ENCODE data around the gene SP110.
"Not testable (repeated sequence)": the region's sequence is repeated elsewhere in the genome, so short reads cannot be mapped to it uniquely, and the experiment has no call there.

The SP110 gene

GRCh38 chr2:230226051-230226551, 6.3 kb upstream of the SP110 start:
- no peak for TF ChIP-seq CTCF (IDR thresholded peaks at IDR 0.05; ENCODE audit: extremely low read depth, insufficient read depth, missing control alignments)
- peak; percentile 48 for DNase-seq (ENCODE audit: low spot score)
- in situ Hi-C loops (cut with MboI; ENCODE audit: low pct_unique_long_range_greater_than_20kb, low sequenced_read_pairs, unreplicated experiment) = no loop called here

DNA sequence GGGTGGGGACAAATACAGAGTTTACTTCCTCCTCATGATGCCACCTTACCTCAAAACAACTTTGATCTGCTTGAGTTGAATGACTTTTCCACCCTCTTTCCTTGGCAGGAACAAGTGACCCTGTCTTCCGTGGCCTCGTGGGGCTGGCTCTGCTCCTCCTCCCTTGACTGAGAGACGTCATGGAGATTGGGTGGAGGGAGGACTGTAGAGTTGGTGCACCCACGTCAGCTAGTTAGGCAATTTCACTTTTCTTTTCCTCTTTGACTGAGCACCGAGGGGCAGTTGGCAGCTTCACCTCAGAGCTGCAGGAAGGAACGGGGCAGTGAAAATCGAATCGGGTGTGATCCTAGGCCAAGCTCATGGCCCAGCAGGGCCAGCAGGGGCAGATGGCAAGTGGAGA, 5.7 kb upstream of the SP110 start, which contains the start of gene SP140:
SP140 (plus strand) TSS at position 251 of the 400 bp plus-strand sequence; CDS start at position 360, 109 bp downstream.
- in situ Hi-C loops (cut with MboI; ENCODE audit: low pct_unique_long_range_greater_than_20kb, low sequenced_read_pairs, unreplicated experiment) = no loop called here
- TF ChIP-seq CTCF (IDR thresholded peaks at IDR 0.05; ENCODE audit: extremely low read depth, insufficient read depth, missing control alignments) = no peak
- peak; percentile 64 for DNase-seq (ENCODE audit: low spot score)

DNA sequence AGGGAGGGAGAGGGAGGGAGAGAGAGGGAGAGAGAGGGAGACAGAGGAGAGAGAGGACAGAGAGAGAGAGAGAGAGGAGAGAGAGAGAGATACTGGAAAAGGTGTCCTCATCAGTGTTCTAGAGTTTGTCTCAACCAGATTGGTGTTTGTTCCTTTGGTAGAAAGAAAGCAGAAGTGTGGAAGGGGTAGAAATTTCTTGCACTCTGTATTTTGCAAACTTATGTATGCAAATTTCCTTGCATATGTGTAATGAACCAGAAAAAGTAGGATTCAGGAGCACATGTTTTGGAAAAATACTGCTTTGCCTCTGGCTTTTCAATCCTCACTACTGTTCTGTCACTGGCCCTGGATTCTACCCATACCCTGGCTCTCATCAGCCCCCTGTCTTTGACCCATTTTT, 4.7 kb upstream of the SP110 start:
- no peak for DNase-seq (ENCODE audit: low spot score)
- no peak for TF ChIP-seq CTCF (IDR thresholded peaks at IDR 0.05; ENCODE audit: extremely low read depth, insufficient read depth, missing control alignments)
- in situ Hi-C loops (cut with MboI; ENCODE audit: low pct_unique_long_range_greater_than_20kb, low sequenced_read_pairs, unreplicated experiment) = no loop called here

DNA sequence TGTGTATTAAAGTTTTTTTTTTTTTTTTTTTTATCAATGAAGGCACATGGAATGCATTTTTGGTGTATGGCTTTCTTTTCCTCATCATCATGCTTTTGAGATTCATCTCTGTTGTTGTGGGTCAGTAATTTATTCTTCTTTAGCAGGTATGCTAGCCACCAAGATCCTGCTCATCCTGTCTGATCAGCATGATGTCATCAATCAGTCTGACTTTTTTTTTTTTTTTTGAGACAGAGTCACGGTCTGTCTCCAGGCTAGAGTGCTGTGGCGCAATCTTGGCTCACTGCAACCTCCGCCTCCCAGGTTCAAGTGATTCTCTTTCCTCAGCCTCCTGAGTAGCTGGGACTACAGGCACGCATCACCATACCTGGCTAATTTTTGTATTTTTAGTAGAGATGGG, 3.0 kb upstream of the SP110 start:
- DNase-seq (ENCODE audit: low spot score); in situ Hi-C loops (cut with MboI; ENCODE audit: low pct_unique_long_range_greater_than_20kb, low sequenced_read_pairs, unreplicated experiment): not testable (repeated sequence)

DNA sequence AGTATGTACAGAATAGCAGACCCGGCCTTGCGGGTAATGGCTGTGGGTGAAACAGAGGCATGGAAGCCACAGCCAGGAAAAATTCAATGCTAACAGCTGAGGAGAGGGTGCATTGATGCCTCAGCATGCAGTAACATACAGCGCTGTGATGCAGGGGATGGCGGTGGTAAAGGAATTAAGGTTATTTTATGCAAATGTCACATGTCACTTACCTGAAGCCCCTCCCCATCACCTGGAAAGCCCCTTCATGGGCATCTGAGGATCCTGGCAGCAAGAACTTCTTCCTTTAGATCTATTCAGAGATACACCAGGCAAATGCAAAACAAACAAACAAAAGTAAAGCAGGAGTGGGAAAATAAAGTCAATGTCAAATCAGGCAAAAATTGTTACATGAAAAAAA, 1.7 kb upstream of the SP110 start:
- TF ChIP-seq CTCF (IDR thresholded peaks at IDR 0.05; ENCODE audit: extremely low read depth, insufficient read depth, missing control alignments) = no peak
- DNase-seq (ENCODE audit: low spot score) = no peak
- in situ Hi-C loops (cut with MboI; ENCODE audit: low pct_unique_long_range_greater_than_20kb, low sequenced_read_pairs, unreplicated experiment) = no loop called here

DNA sequence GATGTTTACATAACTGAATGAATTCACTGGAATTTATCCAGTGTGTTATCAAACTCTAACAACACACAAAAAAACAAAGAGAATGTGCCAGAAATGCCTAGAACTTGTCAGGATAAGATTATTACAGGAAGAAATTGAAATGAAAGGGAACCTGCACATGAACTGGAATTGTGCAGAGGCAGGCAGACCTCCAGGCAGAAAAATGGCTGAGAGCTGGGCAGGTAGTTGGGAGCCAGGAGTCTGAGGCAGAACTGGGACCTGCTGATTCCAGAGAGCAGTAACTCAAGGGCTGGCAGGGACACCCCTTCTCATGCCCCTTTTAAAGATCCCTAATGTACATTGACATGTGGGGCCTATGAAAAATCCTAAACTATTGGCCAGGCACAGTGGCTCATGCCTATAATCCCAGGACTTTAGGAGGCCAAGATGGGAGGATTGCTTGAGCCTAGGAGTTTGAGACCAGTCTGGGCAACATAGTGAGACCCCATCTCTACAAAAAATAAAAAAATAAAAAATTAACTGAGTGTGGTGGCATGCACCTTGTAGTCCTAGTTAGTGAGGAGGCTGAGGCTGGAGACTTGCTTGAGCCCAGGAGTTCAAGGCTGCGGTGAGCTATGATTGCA, 674 bp upstream of the SP110 start:
- no peak for DNase-seq (ENCODE audit: low spot score)
- in situ Hi-C loops (cut with MboI; ENCODE audit: low pct_unique_long_range_greater_than_20kb, low sequenced_read_pairs, unreplicated experiment) = no loop called here
- TF ChIP-seq CTCF (IDR thresholded peaks at IDR 0.05; ENCODE audit: extremely low read depth, insufficient read depth, missing control alignments) = no peak

GRCh38 chr2:230218421-230218820, 1.4 kb downstream of the SP110 start:
- TF ChIP-seq CTCF (IDR thresholded peaks at IDR 0.05; ENCODE audit: extremely low read depth, insufficient read depth, missing control alignments) = no peak
- DNase-seq (ENCODE audit: low spot score) = no peak
- in situ Hi-C loops (cut with MboI; ENCODE audit: low pct_unique_long_range_greater_than_20kb, low sequenced_read_pairs, unreplicated experiment) = no loop called here
